H1 (cell line): ENCODE data around the gene FBXO38. TPM values are rescaled to one million over a fixed set of nuclear protein-coding genes. Genes with fewer than 3 reads are reported as not detected.

Experiments
- CTCF ChIA-PET: fragments of 300-600 bp; sonication (Branson Sonifier 250); formaldehyde crosslinking; loops from one replicate; lab custom pipeline; 2021; ENCODE audit not compliant: partially characterized antibody; lab: Charles Lee
- POLR2A ChIA-PET: fragments of 300-600 bp; sonication (Branson Sonifier 250); formaldehyde crosslinking; loops from one replicate; lab custom pipeline; 2021; ENCODE audit warnings: inconsistent platforms; ENCODE audit not compliant: partially characterized antibody; lab: Charles Lee
- DNase-seq, 2 experiments: peaks; one replicate each; pipeline versions ENCODE4 v3.0.0 to v3.0.0-alpha.2; 2010 to 2022; ENCODE audit warnings: low spot score in 2 of 2, low read depth in 1 of 2, mixed read lengths in 1 of 2
- FAIRE-seq: peaks from 2 replicates; lab custom pipeline; 2011; peaks lifted over from hg19 to GRCh38; lab: Jason Lieb, UNC
- H2AFZ ChIP-seq: 2 replicates; pipeline ENCODE4 v1.8.1; 2012; ENCODE audit warnings: low read length, inconsistent platforms
- H2AK5ac ChIP-seq: 2 replicates; pipeline ENCODE4 v1.6.1; 2013; ENCODE audit warnings: low read depth, low read length
- H2BK120ac ChIP-seq: replicated peaks from 2 replicates; pipeline ENCODE3; 2013; ENCODE audit warnings: low read depth, low read length, inconsistent platforms
- H2BK12ac ChIP-seq: 2 replicates; pipeline ENCODE4 v1.6.1; 2013; ENCODE audit warnings: low read depth, low read length
- H2BK15ac ChIP-seq: 2 replicates; pipeline ENCODE4 v1.6.1; 2013; ENCODE audit warnings: low read length
- H2BK20ac ChIP-seq: 2 replicates; pipeline ENCODE4 v1.6.1; 2013; ENCODE audit warnings: low read length
- H2BK5ac ChIP-seq: 2 replicates; pipeline ENCODE4 v1.6.1; 2013; ENCODE audit warnings: low read depth, low read length
- H3K14ac ChIP-seq: 2 replicates; pipeline ENCODE4 v1.6.1; 2013; ENCODE audit warnings: inconsistent platforms; ENCODE audit not compliant: insufficient read length
- H3K18ac ChIP-seq: 2 replicates; pipeline ENCODE4 v1.6.1; 2013; ENCODE audit warnings: low read length; ENCODE audit errors: extremely low read depth
- H3K23ac ChIP-seq: 2 replicates; pipeline ENCODE4 v1.6.1; 2013; ENCODE audit warnings: inconsistent platforms; ENCODE audit not compliant: insufficient read length
- H3K23me2 ChIP-seq: 2 replicates; pipeline ENCODE4 v1.6.1; 2013; ENCODE audit warnings: low read depth, low read length
- H3K27ac ChIP-seq: 2 replicates; pipeline ENCODE4 v1.6.1; 2011; ENCODE audit warnings: low read depth, low read length, inconsistent platforms
- H3K27me3 ChIP-seq, 4 experiments: replicated peaks in 1 of 4; 1 replicate in 1 of 4; 2 replicates in 3 of 4; pipeline versions ENCODE4 v1.6.1 to v1.8.1; 2011 to 2013; ENCODE audit warnings: low read length in 3 of 4, mild to moderate bottlenecking in 3 of 4, inconsistent platforms in 2 of 4, mixed read lengths in 2 of 4, moderate library complexity in 1 of 4; ENCODE audit not compliant: control insufficient read depth in 3 of 4, insufficient read depth in 3 of 4; ENCODE audit errors: extremely low read depth in 1 of 4
- H3K36me3 ChIP-seq, 4 experiments: 2 replicates each; pipeline versions ENCODE4 v1.6.1 to v1.8.1; 2011 to 2013; ENCODE audit warnings: mild to moderate bottlenecking in 4 of 4, low read length in 3 of 4, moderate library complexity in 2 of 4, control low read depth in 1 of 4, inconsistent platforms in 1 of 4; ENCODE audit not compliant: insufficient read depth in 4 of 4, control insufficient read depth in 2 of 4
- H3K4ac ChIP-seq: replicated peaks from 2 replicates; pipeline ENCODE3; 2013; ENCODE audit warnings: low read length, low read depth, mixed read lengths, inconsistent platforms; ENCODE audit not compliant: insufficient read length
- H3K4me1 ChIP-seq, 4 experiments: replicated peaks in 1 of 4; 1 replicate in 1 of 4; 2 replicates in 3 of 4; pipeline versions ENCODE4 v1.6.1 to v1.8.1; 2011 to 2013; ENCODE audit warnings: low read length in 3 of 4, inconsistent platforms in 2 of 4, mixed read lengths in 1 of 4; ENCODE audit not compliant: insufficient read depth in 4 of 4, control insufficient read depth in 3 of 4
- H3K4me2 ChIP-seq, 2 experiments: 2 replicates each; pipeline versions ENCODE4 v1.6.1 to v1.8.1; 2011 to 2013; ENCODE audit warnings: low read depth in 2 of 2, low read length in 2 of 2, control low read depth in 1 of 2, inconsistent platforms in 1 of 2, mild to moderate bottlenecking in 1 of 2; ENCODE audit not compliant: insufficient read depth in 1 of 2
- H3K4me3 ChIP-seq, 4 experiments: fragments of 200-600, 300-600 bp in 1 of 4; sonication (generic), shearing (Covaris generic), sonication (Bioruptor Twin) in 1 of 4; 2 replicates each; pipeline versions ENCODE4 v1.5.1 to v1.8.1; 2011 to 2016; ENCODE audit warnings: low read length in 4 of 4, low read depth in 3 of 4, control low read depth in 2 of 4, inconsistent platforms in 2 of 4, mild to moderate bottlenecking in 2 of 4, mixed read lengths in 1 of 4, moderate library complexity in 1 of 4; ENCODE audit not compliant: insufficient read depth in 2 of 4; ENCODE audit errors: extremely low read depth in 1 of 4
- H3K56ac ChIP-seq: replicated peaks from 2 replicates; pipeline ENCODE3; 2013; ENCODE audit warnings: low read depth, mild to moderate bottlenecking, mixed read lengths, low read length, inconsistent platforms; ENCODE audit not compliant: insufficient read length
- H3K79me1 ChIP-seq: 2 replicates; pipeline ENCODE4 v1.6.1; 2013; ENCODE audit warnings: low read depth, low read length, control low read depth
- H3K79me2 ChIP-seq, 2 experiments: 2 replicates each; pipeline versions ENCODE4 v1.6.1 to v1.8.1; 2012 to 2013; ENCODE audit warnings: low read length in 2 of 2, mild to moderate bottlenecking in 2 of 2, inconsistent platforms in 1 of 2; ENCODE audit not compliant: insufficient read depth in 2 of 2, control insufficient read depth in 1 of 2
- H3K9ac ChIP-seq, 4 experiments: replicated peaks in 1 of 4; 1 replicate in 1 of 4; 2 replicates in 3 of 4; pipeline versions ENCODE4 v1.6.1 to v1.8.1; 2011 to 2013; ENCODE audit warnings: low read depth in 3 of 4, low read length in 3 of 4, control low read depth in 2 of 4, mild to moderate bottlenecking in 2 of 4, moderate library complexity in 2 of 4, inconsistent platforms in 1 of 4; ENCODE audit errors: extremely low read depth in 1 of 4
- H3K9me3 ChIP-seq, 2 experiments: 2 replicates each; pipeline versions ENCODE4 v1.6.1 to v1.8.1; 2012 to 2013; ENCODE audit warnings: mild to moderate bottlenecking in 2 of 2, moderate library complexity in 2 of 2, control low read depth in 1 of 2, inconsistent platforms in 1 of 2, low read depth in 1 of 2, low read length in 1 of 2, mixed read lengths in 1 of 2; ENCODE audit not compliant: insufficient read depth in 2 of 2
- H4K20me1 ChIP-seq, 2 experiments: replicated peaks in 1 of 2; 2 replicates each; pipeline versions ENCODE3 to v1.8.1; 2011 to 2013; ENCODE audit warnings: inconsistent platforms in 2 of 2, low read length in 2 of 2, mild to moderate bottlenecking in 1 of 2; ENCODE audit not compliant: insufficient read depth in 2 of 2, control insufficient read depth in 1 of 2
- H4K5ac ChIP-seq: 2 replicates; pipeline ENCODE4 v1.6.1; 2013; ENCODE audit warnings: low read length, low read depth, mixed read lengths, inconsistent platforms; ENCODE audit not compliant: insufficient read length
- H4K8ac ChIP-seq: 2 replicates; pipeline ENCODE4 v1.8.0; 2013; ENCODE audit warnings: mild to moderate bottlenecking, moderate library complexity, low read length, inconsistent platforms; ENCODE audit not compliant: insufficient read depth; ENCODE audit errors: extremely low read depth
- H4K91ac ChIP-seq: replicated peaks from 2 replicates; pipeline ENCODE3; 2013; ENCODE audit warnings: low read length, mixed read lengths, inconsistent platforms; ENCODE audit not compliant: insufficient read length
- ASH2L ChIP-seq: fragments of 200-600, 300-600 bp; sonication (generic); IDR thresholded peaks from one replicate; pipeline ENCODE4 v1.7.1; 2017; ENCODE audit warnings: low read length
- CBX5 ChIP-seq: fragments of 300-800, 300-1000 bp; sonication (generic); IDR thresholded peaks from 2 replicates; pipeline ENCODE4 v1.7.1; 2016; ENCODE audit warnings: antibody characterized with exemption, low read length, low read depth
- CTBP2 ChIP-seq: IDR thresholded peaks from 2 replicates; pipeline ENCODE4 v1.7.0; 2011; ENCODE audit warnings: borderline replicate concordance, mild to moderate bottlenecking, moderate library complexity, mixed read lengths, low read length; ENCODE audit not compliant: insufficient read depth, insufficient read length
- E2F6 ChIP-seq: IDR thresholded peaks from 2 replicates; pipeline ENCODE4 v1.6.1; 2012; ENCODE audit warnings: inconsistent platforms
- EGR1 ChIP-seq: IDR thresholded peaks from 2 replicates; pipeline ENCODE4 v1.6.1; 2011; ENCODE audit warnings: low read depth, low read length, borderline replicate concordance
- FOSL1 ChIP-seq: IDR thresholded peaks from 2 replicates; pipeline ENCODE4 v1.6.1; 2011; ENCODE audit warnings: mild to moderate bottlenecking, low read depth, low read length, moderate library complexity; ENCODE audit not compliant: insufficient read depth
- JUND ChIP-seq: IDR thresholded peaks from 2 replicates; pipeline ENCODE4 v1.6.1; 2011; ENCODE audit warnings: mild to moderate bottlenecking, improper control_type of control experiment, low read length
- RNF2 ChIP-seq: fragments of 200-900, 300-1000 bp; sonication (generic); IDR thresholded peaks from 2 replicates; pipeline ENCODE4 v1.7.1; 2016; ENCODE audit warnings: borderline replicate concordance, low read depth, mild to moderate bottlenecking, antibody characterized with exemption, low read length; ENCODE audit not compliant: poor library complexity, severe bottlenecking; ENCODE audit errors: missing control alignments
- SP1 ChIP-seq: IDR thresholded peaks from 2 replicates; pipeline ENCODE4 v1.6.1; 2011; ENCODE audit warnings: low read depth, low read length
- SP2 ChIP-seq: IDR thresholded peaks from 2 replicates; pipeline ENCODE4 v1.6.1; 2012; ENCODE audit warnings: mild to moderate bottlenecking, low read length, inconsistent platforms
- TCF12 ChIP-seq: IDR thresholded peaks from 2 replicates; pipeline ENCODE4 v1.6.1; 2011; ENCODE audit warnings: low read depth, mild to moderate bottlenecking, low read length
- WGBS, 2 experiments: shearing (Covaris generic) in 1 of 2; methylation state at CpG; one replicate each; pipeline versions ENCODE4 v1.1.6 to v1.1.7; 2013 to 2015; ENCODE audit warnings: low lambda C conversion rate in 2 of 2, mixed read lengths in 2 of 2, inconsistent platforms in 1 of 2, low coverage in 1 of 2, missing lambda C conversion rate in 1 of 2; ENCODE audit not compliant: insufficient replicate concordance in 2 of 2, insufficient coverage in 1 of 2, insufficient read length in 1 of 2; ENCODE audit errors: extremely low coverage in 1 of 2, missing lambda C conversion rate in 1 of 2; 5-methylcytosine and 5-hydroxymethylcytosine counted together
- polyA plus RNA-seq, 7 experiments: library from polyadenylated mRNA; depleted of rRNA in 3 of 7; stranded (reverse) in 5 of 7; unstranded in 2 of 7; fragments of >200 nt in 5 of 7; fragments of 200-250 nt in 2 of 7; gene quantifications; 1 replicate in 5 of 7; 2 replicates in 1 of 7; 4 replicates in 1 of 7; pipeline versions ENCODE4 v1.2.1 to v1.2.3, GENCODE V29; 2011 to 2013; ENCODE audit warnings: missing spikeins in 2 of 7, mixed read lengths in 2 of 7
- total RNA-seq: library from RNA; stranded (reverse); fragmentation: NEBNext Ultra II Directional; extraction: Animal tissue kit (Norgen Biotek cat#: 25700); gene quantifications from 2 replicates; pipeline ENCODE4 v1.2.1, GENCODE V29; 2021

The FBXO38 gene
- total and polyA plus RNA-seq, 2 of the 8 experiments (the other 6 are each of a cell fraction or from before 2014, with no cell fraction given): 9.1 to 34.3 TPM

DNA sequence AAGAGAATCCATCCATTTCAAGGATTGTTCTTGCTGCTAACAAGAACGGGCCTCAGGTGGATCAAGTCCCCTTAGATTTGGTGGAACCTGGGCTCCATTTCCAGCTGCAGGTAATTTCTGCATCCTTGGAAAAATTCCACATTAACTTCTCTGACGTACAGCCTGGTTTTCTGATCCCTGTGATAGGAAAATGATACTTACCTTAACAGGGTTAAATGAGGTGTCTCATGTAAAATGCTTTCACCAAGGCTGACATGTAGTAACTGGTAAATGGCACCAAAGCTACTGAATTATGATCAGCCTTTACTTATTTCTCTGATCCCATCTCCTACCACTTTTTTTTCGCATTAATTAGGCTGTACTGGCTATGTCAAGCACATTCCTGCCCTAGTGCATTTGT lies 93.7 kb downstream of the FBXO38 start:
- Histone ChIP-seq H2BK120ac (no peak overlapping the region), H2AFZ (no peak overlapping the region), H3K79me1 (no peaks in the 10 kb centered on the region), H4K8ac (no peak overlapping the region), H2AK5ac (no peak overlapping the region), H3K23ac (no peak overlapping the region), H2BK20ac (no peak overlapping the region), H3K27me3 (no peaks in the 10 kb centered on the region), H3K9ac (no peak overlapping the region), H3K4me1 (no peaks in the 10 kb centered on the region), H3K36me3 (no peaks in the 10 kb centered on the region), H3K4me3 (no peak overlapping the region), H2BK5ac (no peak overlapping the region), H3K14ac (no peak overlapping the region), H4K20me1 (no peaks in the 10 kb centered on the region), H3K27ac (no peak overlapping the region), H2BK12ac (no peak overlapping the region), H3K79me2 (no peaks in the 10 kb centered on the region), H3K4me2 (no peak overlapping the region), H2BK15ac (no peak overlapping the region), H3K4ac (no peak overlapping the region), H4K91ac (no peak overlapping the region), H3K23me2 (no peaks in the 10 kb centered on the region), H4K5ac (no peak overlapping the region), H3K56ac (no peak overlapping the region), H3K18ac (no peak overlapping the region), H3K9me3 (no peaks in the 10 kb centered on the region)
- ChIA-PET POLR2A (no interaction called here), CTCF (interaction anchor here (1.7 kb wide), 2 partner anchors 24 to 253 kb away, joined by 3 to 6 read pairs; no protein-coding TSS in a partner anchor)
- DNase-seq (no peak), FAIRE-seq (no peak)
- 80% methylated on average over 3 of the region's 3 CpGs; no CpG with 5 or more reads in 1 of the 2 experiments for WGBS, 2 experiments
- TF ChIP-seq EGR1 (no peak), SP2 (no peak), CBX5 (no peak), E2F6 (no peak), RNF2 (no peak), CTBP2 (no peak), TCF12 (no peak), ASH2L (no peak), FOSL1 (no peak), SP1 (no peak), JUND (no peak)
